Right renal pelvis (tissue), 4 donors: ENCODE results near the gene CEACAM20. TPM values are rescaled to one million over a fixed set of nuclear protein-coding genes. Genes with fewer than 3 reads are reported as not detected.
"Not testable (repeated sequence)": the region's sequence is repeated elsewhere in the genome, so short reads cannot be mapped to it uniquely, and the experiment has no call there.

Source experiments
- DNase-seq, 4 donors: peaks; one replicate each; pipeline ENCODE4 v3.0.0-alpha.2; 2013; ENCODE audit warnings: low read depth in 4 of 4, low spot score in 3 of 4, missing footprints in 1 of 4
- polyA plus RNA-seq, 4 donors: library from polyadenylated mRNA; unstranded; fragments of 120-200 nt; gene quantifications; one replicate each; pipeline ENCODE4 v1.2.1, GENCODE V29; 2013; ENCODE audit not compliant: insufficient read length in 4 of 4

CEACAM20 gene
- polyA plus RNA-seq, 4 donors = not detected

DNA sequence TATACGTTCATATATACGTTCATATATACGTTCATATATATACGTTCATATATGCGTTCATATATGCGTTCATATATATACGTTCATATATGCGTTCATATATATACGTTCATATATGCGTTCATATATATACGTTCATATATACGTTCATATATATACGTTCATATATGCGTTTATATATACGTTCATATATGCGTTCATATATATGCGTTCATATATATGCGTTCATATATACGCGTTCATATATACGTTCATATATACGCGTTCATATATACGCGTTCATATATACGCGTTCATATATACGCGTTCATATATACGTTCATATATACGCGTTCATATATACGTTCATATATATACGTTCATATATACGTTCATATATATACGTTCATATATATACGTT is 21.5 kb upstream of the CEACAM20 start:
- not testable (repeated sequence) for DNase-seq

DNA sequence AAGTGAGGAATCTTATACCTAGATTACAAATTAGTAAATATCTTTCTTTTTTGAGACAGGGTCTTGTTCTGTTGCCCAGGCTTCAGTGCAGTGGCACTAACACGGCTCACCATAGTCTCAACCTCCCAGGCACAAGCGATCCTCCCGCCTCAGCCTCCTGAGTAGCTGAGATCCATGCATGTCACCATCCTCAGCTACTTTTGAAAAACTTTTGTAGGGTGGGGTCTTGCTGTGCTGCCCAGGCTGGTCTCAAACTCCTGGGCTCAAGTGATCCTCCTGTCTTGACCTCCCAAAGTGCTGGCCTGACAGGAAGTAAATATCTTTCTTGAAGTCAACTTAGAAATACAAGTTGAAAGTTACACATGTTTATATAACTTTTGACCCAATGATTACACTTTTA is 20.0 kb upstream of the CEACAM20 start:
- no peak for DNase-seq

DNA sequence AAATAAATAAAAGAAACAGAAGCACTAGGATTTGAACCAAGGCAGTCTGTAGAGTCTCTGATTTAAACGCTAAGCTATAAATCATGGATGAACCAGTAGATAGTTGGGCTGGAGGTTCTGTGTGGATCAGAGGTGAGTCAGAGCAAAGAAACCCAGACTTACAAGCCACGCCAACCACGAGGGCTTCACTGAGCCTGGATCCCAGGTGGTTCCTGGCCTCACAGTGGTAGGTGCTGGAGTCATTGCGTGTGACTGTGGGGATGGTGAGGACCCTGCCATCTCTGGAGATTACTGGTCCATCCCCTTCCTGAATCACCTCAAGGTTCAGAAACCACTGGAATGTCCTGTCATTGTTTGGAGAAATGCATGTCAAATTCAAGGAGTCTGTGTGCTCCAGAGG is 19.3 kb upstream of the CEACAM20 start:
- no peak for DNase-seq

DNA sequence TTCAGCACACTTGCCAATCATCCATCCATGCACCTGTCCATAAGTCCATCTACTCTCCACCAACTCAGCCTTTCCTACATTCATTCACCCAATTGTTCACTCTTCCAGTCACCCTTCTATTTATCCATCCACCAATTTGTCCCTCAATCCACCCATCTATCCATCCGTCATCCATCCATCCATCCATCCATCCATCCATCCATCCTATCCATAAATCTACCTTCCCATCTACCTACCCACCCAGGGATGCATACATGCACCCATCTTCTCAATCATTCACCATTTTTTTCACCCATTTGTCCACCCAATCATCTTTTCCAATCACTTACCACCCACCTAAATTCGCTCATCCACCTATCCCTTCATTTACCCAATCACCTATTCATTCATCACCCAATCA is 14.6 kb upstream of the CEACAM20 start:
- no peak for DNase-seq

DNA sequence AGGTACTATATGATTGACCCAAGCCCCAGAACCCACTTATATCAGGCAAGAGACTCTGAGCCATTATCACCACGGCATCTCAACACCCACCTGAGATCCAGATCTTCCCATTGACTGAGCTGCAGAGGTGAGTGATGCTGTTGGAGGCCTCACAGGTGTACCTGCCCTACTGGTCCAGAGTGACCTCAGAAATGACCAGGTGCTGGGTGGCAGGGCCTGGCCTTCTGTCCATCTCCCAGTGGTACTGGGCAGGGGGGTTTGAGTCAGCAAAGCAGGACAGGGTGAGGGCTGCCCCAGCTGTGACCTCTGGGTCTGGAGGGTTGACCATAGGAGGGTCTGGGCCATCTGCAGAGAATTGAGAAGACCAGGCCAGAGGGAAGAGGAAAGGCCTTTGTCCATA is 13.2 kb upstream of the CEACAM20 start:
- DNase-seq = no peak

DNA sequence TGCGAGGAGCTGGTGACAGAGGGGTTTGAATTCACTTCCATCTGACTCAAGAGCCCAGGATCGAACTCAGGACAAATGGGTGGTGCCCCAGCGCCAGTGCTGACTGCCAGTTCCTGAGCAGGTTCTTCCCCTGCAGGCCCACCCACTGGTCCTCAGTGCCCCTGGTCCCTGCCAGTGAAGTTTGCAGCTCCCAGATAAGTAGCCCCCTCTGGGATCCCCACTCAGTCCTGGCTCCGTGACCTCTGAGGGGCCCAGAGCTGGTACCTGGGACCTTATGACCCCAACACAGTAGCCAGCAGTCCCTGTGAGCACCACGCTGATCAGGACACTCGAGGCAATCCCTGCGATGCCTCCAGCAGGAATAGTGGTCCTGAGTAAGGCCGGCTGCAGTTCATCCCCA is 11.3 kb upstream of the CEACAM20 start:
- DNase-seq = no peak

DNA sequence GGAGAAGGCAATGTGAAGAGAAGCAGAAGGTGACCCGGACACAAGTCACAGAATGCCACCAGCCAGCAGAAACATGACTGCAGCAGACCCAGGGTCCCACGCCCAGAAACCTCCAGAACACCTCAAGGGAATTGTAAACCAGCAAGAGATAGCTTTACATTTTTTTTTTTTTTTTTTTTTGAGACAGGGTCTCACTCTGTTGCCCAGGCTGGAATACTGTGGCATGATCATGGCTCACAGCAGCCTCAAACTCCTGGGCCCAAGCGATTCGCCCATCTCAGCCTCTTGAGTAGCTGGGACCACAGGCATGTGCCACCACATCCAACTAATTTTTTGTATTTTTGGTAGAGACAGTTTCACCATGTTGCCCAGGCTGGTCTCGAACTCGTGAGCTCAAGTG is 10.5 kb upstream of the CEACAM20 start:
- DNase-seq = no peak

DNA sequence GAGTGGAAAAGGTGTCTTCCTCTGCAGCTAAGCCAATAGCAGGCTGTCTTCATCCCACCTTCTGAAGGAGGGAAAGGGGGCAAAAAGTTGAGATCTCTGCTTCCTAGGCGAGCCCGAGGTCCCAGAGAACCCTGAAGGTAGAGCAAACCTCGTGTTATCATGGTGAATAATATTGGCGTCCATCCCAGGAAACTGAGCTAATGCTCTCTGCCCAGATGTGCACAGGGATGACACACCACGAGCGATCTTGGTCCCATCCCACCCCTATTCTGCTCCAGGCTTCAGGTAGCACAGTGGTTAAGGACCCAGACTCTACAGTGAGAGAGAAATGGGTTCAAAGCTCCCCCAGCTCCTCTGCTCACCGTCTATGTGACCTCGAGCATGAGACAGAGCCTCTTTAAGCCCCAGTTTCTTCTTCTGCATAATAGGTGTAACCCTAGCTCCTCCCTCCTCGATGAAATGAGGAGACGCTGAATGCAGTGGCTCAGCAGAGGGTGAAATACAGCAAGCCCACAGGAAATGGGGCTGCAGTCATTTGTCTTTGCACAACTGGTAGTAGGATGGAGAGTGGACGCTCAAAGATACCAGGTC is 9.9 kb upstream of the CEACAM20 start:
- no peak for DNase-seq

DNA sequence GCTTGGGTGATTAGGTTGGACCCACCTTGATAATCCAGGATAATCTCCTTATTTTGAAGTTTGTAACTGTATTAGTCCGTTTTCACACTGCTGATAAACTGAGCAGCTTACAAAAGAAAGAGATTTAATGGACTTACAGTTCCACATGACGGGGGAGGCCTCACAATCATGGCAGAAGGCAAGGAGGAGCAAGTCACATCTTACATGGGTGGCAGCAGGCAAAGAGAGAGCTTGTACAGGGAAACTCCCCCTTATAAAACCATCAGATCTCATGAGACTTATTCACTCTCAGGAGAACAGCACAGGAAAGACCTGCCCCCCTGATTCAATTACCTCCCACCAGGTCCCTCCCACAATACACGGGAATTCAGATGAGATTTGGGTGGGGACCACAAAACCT is 5.9 kb upstream of the CEACAM20 start:
- not testable (repeated sequence) for DNase-seq

DNA sequence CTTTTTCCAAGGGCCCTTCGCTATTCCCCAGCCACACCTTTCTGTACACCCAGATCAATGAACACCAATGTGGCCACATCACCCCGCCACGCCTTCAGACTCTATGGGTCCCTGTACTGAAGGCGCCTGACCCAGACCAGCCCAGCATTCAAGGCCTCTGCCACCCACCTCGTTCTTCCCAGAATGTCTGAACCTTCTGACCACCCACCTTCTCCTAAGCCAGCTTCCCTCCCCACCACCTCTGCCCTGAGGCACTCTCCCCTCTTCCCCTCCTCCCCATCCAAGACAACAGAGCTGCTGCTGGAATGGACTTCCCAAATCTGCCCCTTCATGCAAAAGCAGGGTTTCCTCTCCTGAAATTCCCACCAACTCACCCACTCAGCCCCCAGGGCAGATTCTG is 3.3 kb upstream of the CEACAM20 start:
- DNase-seq = no peak

DNA sequence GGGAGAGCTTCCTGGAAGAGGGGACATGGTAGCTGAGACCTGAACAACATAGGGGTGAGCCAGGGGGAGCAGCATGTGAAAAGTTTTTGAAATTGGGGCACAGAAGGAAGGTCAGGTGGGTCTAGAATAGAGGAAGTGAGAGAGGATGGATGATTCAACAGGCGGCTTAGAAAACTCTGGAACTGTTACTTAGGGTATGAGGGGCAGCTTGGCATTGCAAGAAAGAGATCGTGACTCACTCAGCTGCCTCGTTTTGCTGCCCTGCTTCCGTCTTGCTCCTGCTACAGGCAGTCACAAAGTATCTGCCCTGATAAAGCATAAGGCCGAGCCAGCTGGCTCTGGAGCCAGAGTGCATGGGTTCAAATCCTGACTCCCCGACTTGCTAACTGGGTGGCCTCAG is 1.3 kb upstream of the CEACAM20 start:
- DNase-seq = no peak

DNA sequence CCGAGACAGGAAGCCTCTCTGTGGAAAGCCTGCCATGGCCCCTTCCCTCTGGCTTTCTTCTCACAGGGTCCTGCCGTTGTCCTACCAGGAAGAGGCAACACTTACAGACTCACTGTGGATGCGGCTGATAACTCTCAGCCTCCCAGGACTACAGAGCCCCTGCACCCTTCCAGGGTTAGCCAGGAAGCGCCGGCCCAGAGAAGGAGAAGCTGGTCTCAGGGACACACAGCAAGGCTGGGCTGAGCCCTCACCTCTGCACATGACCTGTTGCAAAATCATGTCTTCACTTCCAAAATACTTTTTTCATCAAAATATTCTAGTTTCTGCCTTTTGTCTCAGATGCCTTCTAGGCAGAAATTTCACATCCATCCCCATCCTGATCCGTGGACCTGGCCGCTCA is 1.9 kb downstream of the CEACAM20 start:
- DNase-seq = no peak

DNA sequence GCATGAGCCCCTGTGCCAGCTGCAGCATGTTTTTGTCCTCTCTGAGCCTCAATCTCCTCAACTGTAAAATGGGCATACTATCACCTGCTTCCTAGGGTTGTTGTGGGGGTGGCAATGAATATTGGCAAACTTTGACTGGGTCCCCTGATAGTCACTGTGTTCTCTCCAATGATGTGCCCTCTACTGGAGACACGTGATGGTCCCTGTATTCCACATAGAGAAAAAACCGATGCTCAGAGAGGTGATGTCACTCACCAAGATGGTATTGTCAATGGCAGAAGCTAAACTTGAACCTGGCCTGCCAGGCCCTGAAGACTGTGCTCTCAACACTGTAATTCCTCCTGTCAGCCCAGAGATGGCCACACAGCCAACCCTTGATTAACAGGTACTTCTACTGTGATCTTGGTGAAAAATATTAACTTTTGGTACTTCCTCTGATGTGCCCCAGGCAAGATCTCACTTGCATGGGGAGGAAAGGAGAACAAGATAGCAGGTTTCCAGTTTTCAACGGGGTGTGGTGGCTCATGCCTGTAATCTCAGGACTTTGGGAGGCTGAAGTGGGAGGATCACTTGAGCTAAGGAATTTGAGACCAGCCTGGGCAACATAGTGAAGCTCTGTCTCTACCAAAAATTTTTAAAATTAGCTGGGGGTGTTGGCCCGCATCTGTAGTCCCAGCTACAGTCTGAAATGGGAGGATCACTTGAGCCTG is 3.6 kb downstream of the CEACAM20 start:
- DNase-seq = no peak

DNA sequence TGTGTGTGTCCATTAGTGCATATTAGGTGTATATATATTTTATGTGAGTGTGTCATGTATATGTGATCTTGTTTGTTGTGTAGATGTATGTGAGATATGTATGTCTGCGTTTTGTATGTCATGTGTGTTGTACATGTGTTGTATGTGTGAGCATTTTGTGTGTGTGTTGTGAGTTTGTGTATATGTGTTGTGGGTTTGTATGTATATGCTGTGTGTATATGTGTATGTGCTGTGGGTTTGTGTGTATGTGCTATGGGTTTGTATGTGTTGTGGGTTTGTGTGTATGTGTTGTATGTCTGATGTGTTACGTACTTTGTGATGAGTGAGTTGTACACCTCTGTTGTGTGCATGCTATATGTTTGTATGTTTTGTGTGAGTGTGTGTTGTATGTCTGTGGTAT is 8.1 kb downstream of the CEACAM20 start:
- no peak for DNase-seq

DNA sequence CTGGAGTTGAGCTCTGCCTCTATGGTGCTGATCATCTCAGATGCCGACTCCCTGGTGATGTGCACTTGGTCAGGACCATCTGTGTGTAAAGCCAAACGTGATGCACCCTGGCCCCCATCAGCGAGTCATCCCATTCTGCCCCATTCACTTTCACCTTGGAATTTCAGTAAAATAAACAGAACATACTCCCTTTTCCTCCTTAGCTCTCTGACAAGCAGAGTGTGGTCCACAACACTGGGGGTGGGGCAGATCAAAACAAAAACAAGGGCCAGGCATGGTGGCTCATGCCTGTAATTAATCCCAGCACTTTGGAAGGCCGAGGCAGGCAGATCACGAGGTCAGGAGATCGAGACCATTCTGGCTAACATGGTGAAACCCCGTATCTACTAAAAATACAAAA is 12.3 kb downstream of the CEACAM20 start:
- DNase-seq = no peak

DNA sequence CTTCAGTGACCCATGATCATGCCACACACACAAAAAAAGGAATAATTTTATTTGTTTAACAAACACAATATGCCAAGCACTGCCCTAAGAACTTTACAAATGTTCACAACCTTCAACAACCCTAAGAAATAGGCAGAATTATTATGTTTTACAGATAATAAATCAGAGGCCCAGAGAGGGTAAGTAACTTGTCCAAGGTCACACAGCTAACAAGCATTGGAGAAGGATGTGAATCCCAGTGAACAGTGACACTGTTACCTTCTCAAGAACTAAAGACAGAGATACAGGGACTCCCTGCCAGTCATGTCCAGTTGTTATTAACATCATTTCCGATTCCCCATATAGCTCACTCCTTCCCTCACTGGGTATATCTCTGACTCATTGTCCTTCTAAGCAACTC is 13.6 kb downstream of the CEACAM20 start:
- DNase-seq = no peak

DNA sequence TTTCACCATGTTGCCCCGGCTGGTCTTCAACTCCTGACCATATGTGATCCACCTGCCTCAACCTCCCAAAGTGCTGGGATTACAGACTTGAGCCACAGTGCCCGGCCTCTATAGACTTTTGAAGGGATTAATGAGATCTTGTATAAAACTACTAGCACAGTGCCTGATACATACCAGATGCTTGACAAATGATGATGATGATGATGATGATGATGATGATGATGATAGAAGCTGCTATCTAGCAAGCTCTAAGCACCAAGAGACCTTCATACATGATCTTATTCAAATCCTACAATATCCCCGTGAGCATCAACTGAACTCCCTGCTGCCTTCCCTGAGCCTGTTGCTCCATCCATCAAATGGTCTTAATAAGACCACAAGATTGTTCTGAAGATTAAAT is 14.4 kb downstream of the CEACAM20 start:
- no peak for DNase-seq

DNA sequence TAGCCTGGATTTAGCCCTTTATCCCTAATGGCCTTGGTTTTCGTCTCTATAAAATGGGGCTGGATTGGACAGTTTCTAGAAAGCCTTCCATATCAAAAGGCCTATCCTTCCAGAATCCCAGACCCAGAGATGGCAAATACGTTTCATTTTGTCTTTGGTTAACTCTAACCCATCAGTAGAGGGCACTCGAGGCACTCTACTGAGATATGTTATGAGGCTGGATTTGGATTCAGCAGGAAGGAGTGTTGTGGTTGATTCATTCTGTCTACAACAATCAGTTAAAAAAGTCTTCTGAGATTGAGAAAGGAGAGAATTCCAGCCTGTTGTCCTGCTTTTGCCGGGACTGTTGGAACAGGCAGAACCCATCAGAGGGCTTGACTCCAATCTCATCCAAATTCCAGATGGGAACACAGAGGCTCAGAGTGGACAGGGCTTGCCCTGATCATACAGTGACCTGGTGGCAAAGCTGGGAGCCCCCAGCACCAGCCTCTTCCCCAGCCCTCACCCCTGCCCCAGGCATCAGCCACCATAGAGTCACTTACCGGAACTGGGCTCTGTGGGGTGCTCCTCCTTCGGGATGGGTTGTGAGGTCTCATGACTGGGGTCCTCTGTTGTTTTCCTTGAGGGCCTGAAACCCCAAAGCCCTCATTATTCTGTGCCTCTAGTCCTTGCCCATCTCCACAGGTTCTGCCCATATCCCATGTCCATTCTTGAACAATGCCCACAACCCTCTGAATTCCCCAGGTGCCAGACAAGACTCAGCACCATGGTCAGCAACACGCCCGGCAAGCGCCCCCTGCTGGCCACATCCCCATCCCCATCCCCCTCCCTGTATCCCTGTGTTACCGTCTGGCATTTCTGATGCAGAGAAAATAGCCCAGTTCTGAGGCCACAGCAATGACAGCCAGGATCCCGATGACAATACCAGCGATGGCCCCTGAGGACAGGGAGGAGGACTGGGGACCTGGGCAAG is 16.9 kb downstream of the CEACAM20 start:
- no peak for DNase-seq

DNA sequence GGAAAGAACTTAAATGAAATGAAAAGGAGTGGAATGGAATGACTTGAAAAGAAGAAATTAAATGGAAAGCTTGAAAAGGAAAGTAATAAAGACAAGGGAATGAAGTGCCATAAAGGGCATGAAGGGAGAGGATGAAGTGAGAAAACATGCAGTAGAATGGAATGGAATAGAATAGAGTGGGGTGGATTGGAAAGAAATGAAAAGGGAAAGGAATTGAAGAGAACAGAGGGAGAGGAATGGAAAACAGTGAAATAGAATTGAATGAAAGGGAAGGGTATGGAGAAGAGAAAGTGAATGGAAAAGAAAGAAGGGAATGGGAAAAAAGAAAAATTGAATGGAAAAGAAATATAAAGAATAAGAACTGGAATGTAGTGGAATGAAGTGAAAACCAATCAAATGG is 20.0 kb downstream of the CEACAM20 start:
- no peak for DNase-seq

DNA sequence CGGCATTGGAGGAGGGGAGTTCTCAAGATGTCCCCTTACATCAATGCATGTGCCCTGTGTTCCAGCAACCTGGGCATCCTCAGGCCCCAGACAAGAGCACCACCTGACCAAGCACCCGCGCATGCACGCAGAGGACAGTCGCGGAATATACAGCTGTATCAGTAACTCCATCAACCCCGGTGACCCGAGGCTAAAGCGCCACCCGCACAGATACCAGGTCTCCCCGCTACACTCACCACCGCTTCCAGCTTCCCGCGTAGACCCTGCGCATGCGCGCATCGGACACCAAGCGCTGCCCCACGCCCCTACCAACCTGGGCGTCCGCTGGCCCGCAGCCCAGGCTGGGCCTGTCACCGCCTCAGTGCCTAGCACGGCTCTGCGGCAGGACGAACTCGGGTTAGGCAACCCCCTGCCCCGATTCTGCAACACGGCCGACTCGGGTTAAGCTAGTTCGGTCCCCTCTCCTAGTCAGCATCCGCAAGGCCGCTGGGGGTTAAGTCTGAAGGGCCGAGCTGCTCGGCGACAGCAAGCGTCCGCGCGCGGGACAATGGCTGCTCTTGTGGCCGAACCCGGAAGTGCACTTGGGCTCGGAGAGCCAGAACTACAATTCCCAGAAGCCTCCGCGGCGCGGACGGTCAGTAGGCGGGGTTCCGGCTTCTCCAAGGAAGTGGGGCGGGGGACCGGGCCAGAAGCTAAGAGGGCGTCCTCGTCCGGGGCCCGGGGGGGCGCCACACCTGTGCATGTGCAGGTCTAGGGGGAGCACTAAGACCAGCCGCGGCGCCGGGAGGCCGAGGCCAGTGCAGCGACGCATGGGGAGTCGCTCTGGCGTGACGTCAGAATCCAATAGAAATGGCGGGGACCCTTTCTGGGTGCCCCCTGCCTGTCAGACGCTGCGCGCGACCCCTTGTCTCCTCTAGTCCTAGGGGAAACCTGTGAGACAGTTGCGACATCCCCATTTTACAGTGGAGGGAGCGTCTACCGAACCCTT is 29.2 kb downstream of the CEACAM20 start, which contains the start of gene ZNF180:
Gene ZNF180 (minus strand): TSS at position 561 of the 988 bp plus-strand sequence. CDS start 3,188 bp downstream, outside the sequence.
- peak; percentile 92 to 97 (median 95) for DNase-seq
